NAMALWA (cell line): Measurements from ENCODE around the gene LCN2.

Experiments
- DNase-seq: peaks from one replicate; pipeline ENCODE4 v3.0.0-alpha.2; 2015; ENCODE audit warnings: low spot score

Gene LCN2

GRCh38 chr9:128201441-128202369 is 52.5 kb downstream of the LCN2 start:
- DNase-seq = no peak

DNA sequence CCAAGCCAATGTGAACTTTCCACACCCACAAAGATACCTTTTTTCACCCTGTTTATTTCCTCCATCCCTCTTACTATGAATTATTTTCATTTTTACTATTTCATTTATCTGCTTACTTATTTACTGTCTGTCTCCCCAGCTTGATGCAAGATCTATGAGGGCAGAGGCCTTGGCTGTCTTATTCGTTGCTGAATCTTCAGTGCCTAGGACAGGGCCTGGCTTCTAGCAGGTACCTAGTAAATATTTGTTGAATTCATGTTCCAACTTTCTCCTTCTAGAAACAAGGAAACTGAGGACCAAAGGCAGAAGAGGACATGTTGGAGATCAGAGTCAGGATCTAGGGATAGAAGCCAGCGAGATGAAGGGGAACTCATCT is 53.4 kb downstream of the LCN2 start:
- DNase-seq = no peak
